Measurements from ENCODE around the gene ST8SIA3.

DNA sequence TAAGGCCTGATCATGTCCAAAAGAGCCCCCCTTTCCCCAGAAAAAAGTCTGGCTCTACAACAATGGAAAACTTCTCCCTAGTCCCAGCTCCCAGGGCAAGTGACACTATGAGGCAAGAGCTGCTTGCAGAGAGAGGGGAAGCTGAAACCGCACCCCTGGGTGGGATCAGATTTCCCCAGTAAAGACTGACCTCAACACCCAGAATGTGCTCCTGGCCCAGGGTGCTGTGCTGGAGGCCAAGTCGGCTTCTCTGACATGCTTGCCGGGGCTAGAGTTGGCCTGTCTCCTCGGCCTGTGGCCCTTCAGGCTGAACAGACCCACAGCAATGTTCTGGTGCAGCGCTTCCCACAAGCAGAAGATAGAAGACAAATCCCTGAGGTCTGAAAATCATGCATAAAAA is 18.4 kb upstream of the ST8SIA3 start:
- TF ChIP-seq, protein P1, sequence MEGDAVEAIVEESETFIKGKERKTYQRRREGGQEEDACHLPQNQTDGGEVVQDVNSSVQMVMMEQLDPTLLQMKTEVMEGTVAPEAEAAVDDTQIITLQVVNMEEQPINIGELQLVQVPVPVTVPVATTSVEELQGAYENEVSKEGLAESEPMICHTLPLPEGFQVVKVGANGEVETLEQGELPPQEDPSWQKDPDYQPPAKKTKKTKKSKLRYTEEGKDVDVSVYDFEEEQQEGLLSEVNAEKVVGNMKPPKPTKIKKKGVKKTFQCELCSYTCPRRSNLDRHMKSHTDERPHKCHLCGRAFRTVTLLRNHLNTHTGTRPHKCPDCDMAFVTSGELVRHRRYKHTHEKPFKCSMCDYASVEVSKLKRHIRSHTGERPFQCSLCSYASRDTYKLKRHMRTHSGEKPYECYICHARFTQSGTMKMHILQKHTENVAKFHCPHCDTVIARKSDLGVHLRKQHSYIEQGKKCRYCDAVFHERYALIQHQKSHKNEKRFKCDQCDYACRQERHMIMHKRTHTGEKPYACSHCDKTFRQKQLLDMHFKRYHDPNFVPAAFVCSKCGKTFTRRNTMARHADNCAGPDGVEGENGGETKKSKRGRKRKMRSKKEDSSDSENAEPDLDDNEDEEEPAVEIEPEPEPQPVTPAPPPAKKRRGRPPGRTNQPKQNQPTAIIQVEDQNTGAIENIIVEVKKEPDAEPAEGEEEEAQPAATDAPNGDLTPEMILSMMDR (conservative IDR thresholded peaks at IDR 0.05; ENCODE audit: low read length): no peak
- no peak for TF ChIP-seq EZH2phosphoT487 (IDR thresholded peaks at IDR 0.05; ENCODE audit: borderline replicate concordance, low read depth, low read length)

Data from OCI-LY7 (cell line).